NOMO-1 (cell line): ENCODE results near the gene DRAP1.

Experiments
- DNase-seq, 2 experiments: peaks; one replicate each; lab custom pipeline; 2025; ENCODE audit not compliant: unreplicated experiment in 2 of 2; lab: John Stamatoyannopoulos, UW

DRAP1 gene

DNA sequence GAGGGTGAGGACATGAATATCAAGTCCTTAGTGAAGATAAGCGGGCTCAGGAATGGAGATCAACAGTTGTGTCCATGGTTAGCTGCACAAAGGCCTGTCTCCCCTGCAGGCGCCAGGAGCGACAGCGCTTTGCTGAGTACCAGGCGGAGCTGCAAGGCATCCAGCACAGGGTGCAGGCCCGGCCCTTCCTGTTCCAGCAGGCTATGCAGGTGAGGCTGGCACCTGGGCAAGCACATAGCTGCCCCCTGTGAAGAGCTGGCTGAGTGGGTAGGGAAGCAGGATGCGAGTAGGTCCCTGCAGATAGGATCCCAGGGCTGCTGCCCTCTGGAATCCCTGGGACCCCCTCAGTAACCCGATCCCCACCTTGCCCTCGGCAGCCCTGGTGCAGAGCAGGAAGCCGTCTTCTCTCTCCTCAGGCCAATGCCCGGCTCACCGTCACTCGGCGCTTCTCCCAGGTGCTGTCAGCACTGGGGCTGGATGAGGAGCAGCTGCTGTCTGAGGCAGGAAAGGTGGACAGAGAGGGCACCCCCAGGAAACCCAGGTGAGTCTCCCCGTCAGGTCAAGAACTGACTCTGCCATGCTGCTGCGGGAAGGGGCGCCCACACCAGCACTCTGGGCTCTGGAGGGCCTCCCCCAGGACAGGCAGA is 39.7 kb downstream of the DRAP1 start:
- DNase-seq, result no peak

GRCh38 chr11:65960824-65961266 is 41.6 kb downstream of the DRAP1 start:
- DNase-seq, result no peak

DNA sequence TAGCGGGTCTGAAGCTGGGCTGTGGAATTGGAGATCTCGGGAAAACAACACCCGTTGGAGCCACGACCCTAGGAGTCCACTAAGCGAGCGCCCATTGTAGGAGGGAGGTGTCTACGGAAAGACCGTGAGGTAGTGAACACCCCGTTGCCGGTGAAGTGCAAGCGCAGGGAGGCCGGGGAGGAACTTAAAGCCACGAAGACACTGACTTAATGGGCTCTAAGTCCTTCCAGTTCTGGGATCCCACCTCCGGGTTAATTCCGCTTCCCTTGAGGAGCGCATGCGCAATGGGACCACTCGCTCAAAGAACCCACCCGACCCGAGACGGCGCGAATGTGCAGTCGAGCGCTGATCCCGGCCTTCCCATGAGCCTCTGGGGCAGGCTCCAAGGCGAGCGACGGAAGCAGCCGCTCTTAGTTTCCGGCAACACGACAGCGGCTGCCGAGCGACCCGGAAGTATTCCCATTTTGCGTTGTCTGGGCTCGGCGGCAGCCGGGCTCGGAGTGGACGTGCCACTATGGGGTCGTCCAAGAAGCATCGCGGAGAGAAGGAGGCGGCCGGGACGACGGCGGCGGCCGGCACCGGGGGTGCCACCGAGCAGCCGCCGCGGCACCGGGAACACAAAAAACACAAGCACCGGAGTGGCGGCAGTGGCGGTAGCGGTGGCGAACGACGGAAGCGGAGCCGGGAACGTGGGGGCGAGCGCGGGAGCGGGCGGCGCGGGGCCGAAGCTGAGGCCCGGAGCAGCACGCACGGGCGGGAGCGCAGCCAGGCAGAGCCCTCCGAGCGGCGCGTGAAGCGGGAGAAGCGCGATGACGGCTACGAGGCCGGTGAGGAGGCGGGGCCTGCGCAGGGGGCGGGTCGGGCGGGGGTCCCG is 42.3 kb downstream of the DRAP1 start, which contains the start of gene SART1:
TSS of gene SART1 (plus strand) at position 468 of the 874 bp plus-strand sequence. CDS start at position 515, 47 bp downstream.
- peak; percentile 98 for DNase-seq

DNA sequence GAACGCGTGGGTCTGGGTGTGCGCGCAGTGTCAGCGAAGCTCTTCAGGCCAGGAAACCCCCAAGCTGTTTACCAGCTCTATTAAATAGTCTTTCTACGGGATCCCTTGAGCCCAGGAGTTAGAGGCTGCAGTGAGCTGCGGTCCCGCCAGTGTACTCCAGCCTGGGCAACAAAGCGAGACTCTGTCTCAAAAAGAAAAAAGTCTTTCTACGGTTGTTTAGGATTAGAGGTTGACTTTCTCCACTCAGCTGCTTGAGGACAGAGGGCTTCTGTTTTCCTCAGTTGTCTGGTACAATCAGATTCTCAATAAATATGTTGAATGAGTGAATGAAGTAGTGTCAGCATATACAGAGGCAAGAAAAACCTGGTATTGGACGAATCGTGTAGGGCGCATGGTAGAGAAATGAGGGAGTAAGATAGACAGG is 42.9 kb downstream of the DRAP1 start:
- no peak for DNase-seq

DNA sequence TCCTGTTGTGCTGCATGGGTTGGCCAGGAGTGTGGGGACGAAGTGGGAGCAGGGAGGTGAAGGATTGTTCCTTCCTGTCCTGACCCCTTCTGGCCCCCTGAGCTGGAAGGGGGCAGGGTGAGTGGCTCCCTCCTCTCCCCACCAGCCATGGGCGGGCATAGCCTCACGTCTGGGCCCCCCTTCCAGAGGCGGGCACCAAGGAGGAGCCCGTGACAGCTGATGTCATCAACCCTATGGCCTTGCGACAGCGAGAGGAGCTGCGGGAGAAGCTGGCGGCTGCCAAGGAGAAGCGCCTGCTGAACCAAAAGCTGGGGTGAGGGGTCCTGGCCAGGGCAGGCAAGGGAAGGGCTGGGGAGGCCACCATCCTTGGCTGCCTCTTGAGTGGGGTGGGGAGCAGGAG is 45.7 kb downstream of the DRAP1 start:
- DNase-seq, result no peak

- no peak for DNase-seq
Observed at GRCh38 chr11:65965986-65966762, 46.9 kb downstream of the DRAP1 start.

DNA sequence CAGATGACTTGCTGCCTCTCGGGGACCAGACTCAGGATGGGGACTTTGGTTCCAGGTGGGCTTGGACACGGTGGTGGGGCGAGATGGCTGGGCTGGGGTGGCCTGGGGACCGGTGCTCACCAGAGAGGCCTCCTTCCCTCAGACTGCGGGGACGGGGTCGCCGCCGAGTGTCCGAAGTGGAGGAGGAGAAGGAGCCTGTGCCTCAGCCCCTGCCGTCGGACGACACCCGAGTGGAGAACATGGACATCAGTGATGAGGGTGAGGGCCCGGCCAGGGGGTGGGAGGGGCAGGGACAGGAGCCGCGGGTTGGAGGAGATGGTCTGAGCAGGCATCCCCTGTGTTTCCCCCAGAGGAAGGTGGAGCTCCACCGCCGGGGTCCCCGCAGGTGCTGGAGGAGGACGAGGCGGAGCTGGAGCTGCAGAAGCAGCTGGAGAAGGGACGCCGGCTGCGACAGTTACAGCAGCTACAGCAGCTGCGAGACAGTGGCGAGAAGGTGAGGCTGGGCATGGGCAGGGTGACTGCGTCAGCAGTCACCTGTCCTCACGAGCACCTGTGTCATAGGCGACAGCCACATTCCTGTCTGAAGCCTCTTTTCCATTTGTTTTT is 48.2 kb downstream of the DRAP1 start:
- no peak for DNase-seq

- DNase-seq, result peak; percentile 3 to 11
Observed at GRCh38 chr11:65968600-65969482, 49.6 kb downstream of the DRAP1 start.
